Epithelial cell of prostate (primary cell): ENCODE data around the gene TEAD2.
"Not testable (repeated sequence)": the region's sequence is repeated elsewhere in the genome, so short reads cannot be mapped to it uniquely, and the experiment has no call there.

Experiments
- DNase-seq: peaks from one replicate; pipeline ENCODE4 v3.0.0-alpha.2; 2011; ENCODE audit warnings: low read depth, low spot score
- H3K27ac ChIP-seq: fragments of 450-650 bp; 2 replicates; pipeline ENCODE4 v1.5.1; 2017; ENCODE audit warnings: mild to moderate bottlenecking

Gene TEAD2

GRCh38 chr19:49335071-49335783, 27.0 kb downstream of the TEAD2 start, which contains the start of gene CD37:
Gene CD37, plus strand, starts transcription at chr19:49335406. Its CDS starts 135 bp downstream, at chr19:49335541.
- no peak within 1 kb of the TSS for H3K27ac ChIP-seq
- DNase-seq: no peak

GRCh38 chr19:49333811-49334288, 28.4 kb downstream of the TEAD2 start:
- no peak for DNase-seq
- no peak overlapping the region for H3K27ac ChIP-seq

GRCh38 chr19:49333418-49333805, 28.8 kb downstream of the TEAD2 start:
- DNase-seq: no peak
- no peak overlapping the region for H3K27ac ChIP-seq

- not testable (repeated sequence) for H3K27ac ChIP-seq, DNase-seq
Measured at GRCh38 chr19:49332691-49333417, 29.4 kb downstream of the TEAD2 start.

GRCh38 chr19:49331616-49332055, 30.6 kb downstream of the TEAD2 start:
- DNase-seq: peak; percentile 10
- H3K27ac ChIP-seq: no peak overlapping the region

- not testable (repeated sequence) for H3K27ac ChIP-seq, DNase-seq
Measured at GRCh38 chr19:49331187-49331586, 31.0 kb downstream of the TEAD2 start.

- DNase-seq: no peak
- H3K27ac ChIP-seq: no peak overlapping the region
Measured at GRCh38 chr19:49328741-49329140, 33.5 kb downstream of the TEAD2 start.

GRCh38 chr19:49327878-49328544, 34.2 kb downstream of the TEAD2 start:
- no peak for DNase-seq
- H3K27ac ChIP-seq: no peak overlapping the region

GRCh38 chr19:49326165-49326704, 36.0 kb downstream of the TEAD2 start:
- no peak for DNase-seq
- H3K27ac ChIP-seq: no peak overlapping the region

- DNase-seq, H3K27ac ChIP-seq: not testable (repeated sequence)
Measured at GRCh38 chr19:49325756-49326155, 36.5 kb downstream of the TEAD2 start.

- DNase-seq: no peak
Measured at GRCh38 chr19:49324801-49325576, 37.2 kb downstream of the TEAD2 start, which contains the start of gene SLC6A16. Gene SLC6A16, minus strand, starts transcription at chr19:49325191. Its CDS starts 13,844 bp downstream, at chr19:49311347.

GRCh38 chr19:49318296-49318695, 43.9 kb downstream of the TEAD2 start:
- DNase-seq: no peak

More at GRCh38 chr19:49324801-49325576, 37.2 kb downstream of the TEAD2 start, which contains the start of gene SLC6A16:
- no peak within 1 kb of the TSS for H3K27ac ChIP-seq

GRCh38 chr19:49316284-49316683, 45.9 kb downstream of the TEAD2 start:
- no peak for DNase-seq
- no peak overlapping the region for H3K27ac ChIP-seq

More at GRCh38 chr19:49318296-49318695, 43.9 kb downstream of the TEAD2 start:
- no peak overlapping the region for H3K27ac ChIP-seq

- H3K27ac ChIP-seq: no peak overlapping the region
- DNase-seq: no peak
Measured at GRCh38 chr19:49315111-49315510, 47.1 kb downstream of the TEAD2 start.

- H3K27ac ChIP-seq: no peak overlapping the region
- no peak for DNase-seq
Measured at GRCh38 chr19:49309087-49309486, 53.1 kb downstream of the TEAD2 start.

- H3K27ac ChIP-seq, DNase-seq: not testable (repeated sequence)
Measured at GRCh38 chr19:49306734-49307133, 55.5 kb downstream of the TEAD2 start.

- no peak for DNase-seq
Measured at GRCh38 chr19:49301866-49302252, 60.4 kb downstream of the TEAD2 start.

GRCh38 chr19:49301165-49301865, 60.9 kb downstream of the TEAD2 start:
- DNase-seq: peak; percentile 6
- no peak overlapping the region for H3K27ac ChIP-seq

More at GRCh38 chr19:49301866-49302252, 60.4 kb downstream of the TEAD2 start:
- no peak overlapping the region for H3K27ac ChIP-seq

GRCh38 chr19:49298653-49299052, 63.6 kb downstream of the TEAD2 start:
- H3K27ac ChIP-seq, DNase-seq: not testable (repeated sequence)
